H1 (cell line): Measurements from ENCODE around the gene SCAI. TPM values are rescaled to one million over a fixed set of nuclear protein-coding genes. Genes with fewer than 3 reads are reported as not detected.

ENCODE experiments used
- CHD1 ChIP-seq: IDR thresholded peaks from 2 replicates; pipeline ENCODE4 v1.6.1; 2012; ENCODE audit warnings: low read depth, low read length, improper control_type of control experiment
- EGR1 ChIP-seq: IDR thresholded peaks from 2 replicates; pipeline ENCODE4 v1.6.1; 2011; ENCODE audit warnings: low read depth, low read length, borderline replicate concordance
- GABPA ChIP-seq: IDR thresholded peaks from 2 replicates; pipeline ENCODE4 v1.6.1; 2011; ENCODE audit warnings: mild to moderate bottlenecking, low read length, moderate library complexity, borderline replicate concordance; ENCODE audit not compliant: insufficient read depth
- polyA plus RNA-seq, 7 experiments: library from polyadenylated mRNA; depleted of rRNA in 3 of 7; stranded (reverse) in 5 of 7; unstranded in 2 of 7; fragments of >200 nt in 5 of 7; fragments of 200-250 nt in 2 of 7; gene quantifications; 1 replicate in 5 of 7; 2 replicates in 1 of 7; 4 replicates in 1 of 7; pipeline versions ENCODE4 v1.2.1 to v1.2.3, GENCODE V29; 2011 to 2013; ENCODE audit warnings: missing spikeins in 2 of 7, mixed read lengths in 2 of 7
- total RNA-seq: library from RNA; stranded (reverse); fragmentation: NEBNext Ultra II Directional; extraction: Animal tissue kit (Norgen Biotek cat#: 25700); gene quantifications from 2 replicates; pipeline ENCODE4 v1.2.1, GENCODE V29; 2021

SCAI gene
- total and polyA plus RNA-seq, 2 of the 8 experiments (the other 6 are each of a cell fraction or from before 2014, with no cell fraction given) = 6.4 to 19.8 TPM

- no peak for TF ChIP-seq EGR1
- TF ChIP-seq CHD1 = no peak
- no peak for TF ChIP-seq GABPA
These were observed 17.8 kb downstream of the SCAI start (continued) for GRCh38 chr9:125125523-125125922.
